GM23338 (cell line): ENCODE measurements around the gene KCNC4. TPM values are rescaled to one million over a fixed set of nuclear protein-coding genes. Genes with fewer than 3 reads are reported as not detected.

Source experiments
- ATAC-seq: fragments of 200-7000 bp; cut with Tn5 transposase; 3 replicates; pipeline ENCODE4 v1.9.1; 2020
- DNase-seq: peaks from one replicate; pipeline ENCODE4 v3.0.0-alpha.2; 2015; ENCODE audit warnings: low spot score
- H2AFZ ChIP-seq: fragments of 200-600 bp; sonication (generic); 2 replicates; pipeline ENCODE4 v1.8.0; 2016; ENCODE audit warnings: antibody characterized with exemption, mild to moderate bottlenecking, moderate library complexity
- H3F3A ChIP-seq: fragments of 200-600 bp; sonication (generic); replicated peaks from 2 replicates; pipeline ENCODE4 v1.8.0; 2017; ENCODE audit warnings: antibody characterized with exemption, mixed run types, low read depth
- H3K27ac ChIP-seq: fragments of 200-600 bp; sonication (generic); 2 replicates; pipeline ENCODE4 v1.6.1; 2016; ENCODE audit warnings: low read depth
- H3K27me3 ChIP-seq: fragments of 200-600 bp; sonication (generic); 2 replicates; pipeline ENCODE4 v1.8.0; 2016; ENCODE audit warnings: mild to moderate bottlenecking, mixed run types, moderate library complexity; ENCODE audit not compliant: insufficient read depth
- H3K36me3 ChIP-seq: fragments of 200-600 bp; sonication (generic); 2 replicates; pipeline ENCODE4 v1.8.0; 2016; ENCODE audit warnings: mild to moderate bottlenecking; ENCODE audit not compliant: insufficient read depth
- H3K4me1 ChIP-seq: fragments of 200-600 bp; sonication (generic); 2 replicates; pipeline ENCODE4 v1.8.0; 2016; ENCODE audit warnings: mild to moderate bottlenecking, moderate library complexity; ENCODE audit not compliant: insufficient read depth
- H3K4me2 ChIP-seq: fragments of 200-600 bp; sonication (generic); 2 replicates; pipeline ENCODE4 v1.7.1; 2017; ENCODE audit warnings: mixed run types
- H3K4me3 ChIP-seq: fragments of 200-600 bp; sonication (generic); 2 replicates; pipeline ENCODE4 v1.6.1; 2016; ENCODE audit warnings: mixed run types
- H3K79me2 ChIP-seq: fragments of 200-600 bp; sonication (generic); replicated peaks from 2 replicates; pipeline ENCODE4 v1.8.0; 2017; ENCODE audit warnings: mild to moderate bottlenecking; ENCODE audit not compliant: insufficient read depth
- H3K9me2 ChIP-seq: fragments of 200-600 bp; sonication (generic); 2 replicates; pipeline ENCODE4 v1.8.0; 2017; ENCODE audit not compliant: insufficient read depth
- H4K20me1 ChIP-seq: fragments of 200-600 bp; sonication (generic); replicated peaks from 2 replicates; pipeline ENCODE4 v1.8.0; 2017; ENCODE audit warnings: mild to moderate bottlenecking; ENCODE audit not compliant: insufficient read depth
- H3K27ac Mint-ChIP-seq: 2 replicates; pipeline ENCODE4 v1.8.0; 2020; ENCODE audit warnings: inconsistent platforms, mild to moderate bottlenecking, moderate library complexity, mixed read lengths
- H3K27me3 Mint-ChIP-seq: 3 replicates; pipeline ENCODE4 v1.8.0; 2022; ENCODE audit warnings: low read depth, mild to moderate bottlenecking, moderate library complexity, mixed read lengths, inconsistent platforms; ENCODE audit not compliant: insufficient read depth, poor library complexity
- H3K36me3 Mint-ChIP-seq: 3 replicates; pipeline ENCODE4 v1.8.0; 2021; ENCODE audit warnings: low read depth, mild to moderate bottlenecking, inconsistent platforms, moderate library complexity, mixed read lengths
- H3K4me1 Mint-ChIP-seq: 3 replicates; pipeline ENCODE4 v1.8.0; 2020; ENCODE audit warnings: mild to moderate bottlenecking, inconsistent platforms, mixed read lengths
- H3K4me3 Mint-ChIP-seq: 3 replicates; pipeline ENCODE4 v1.8.0; 2021; ENCODE audit warnings: moderate library complexity, mild to moderate bottlenecking, inconsistent platforms, mixed read lengths
- H3K9me3 Mint-ChIP-seq: 3 replicates; pipeline ENCODE4 v1.8.0; 2020; ENCODE audit warnings: moderate library complexity, mild to moderate bottlenecking, inconsistent platforms, mixed read lengths
- CREB1 ChIP-seq: fragments of 250-450 bp; sonication (Bioruptor Pico); IDR thresholded peaks from 2 replicates; pipeline ENCODE4 v1.5.0; 2020; ENCODE audit warnings: low read depth, mild to moderate bottlenecking, moderate library complexity
- EZH2 ChIP-seq: fragments of 200-600 bp; sonication (generic); IDR thresholded peaks from one replicate; pipeline ENCODE4 v1.8.0; 2017; ENCODE audit warnings: antibody characterized with exemption, mild to moderate bottlenecking, low read depth; ENCODE audit not compliant: unreplicated experiment
- EZH2phosphoT487 ChIP-seq: fragments of 200-600 bp; sonication (generic); IDR thresholded peaks from one replicate; pipeline ENCODE4 v1.8.1; 2018; ENCODE audit warnings: antibody characterized with exemption; ENCODE audit not compliant: unreplicated experiment
- JUNB ChIP-seq: IDR thresholded peaks from one replicate; pipeline ENCODE4 v1.6.1; 2016; ENCODE audit warnings: antibody characterized with exemption; ENCODE audit not compliant: unreplicated experiment
- NANOG ChIP-seq: IDR thresholded peaks from 2 replicates; pipeline ENCODE4 v1.6.1; 2016; ENCODE audit warnings: antibody characterized with exemption, borderline replicate concordance
- POLR2AphosphoS5 ChIP-seq: IDR thresholded peaks from 2 replicates; pipeline ENCODE4 v1.6.1; 2016; ENCODE audit warnings: antibody characterized with exemption, low read depth
- REST ChIP-seq: IDR thresholded peaks from one replicate; pipeline ENCODE4 v1.6.1; 2018; ENCODE audit warnings: antibody characterized with exemption; ENCODE audit not compliant: unreplicated experiment
- STAT1 ChIP-seq: IDR thresholded peaks from one replicate; pipeline ENCODE4 v1.6.1; 2016; ENCODE audit warnings: antibody characterized with exemption; ENCODE audit not compliant: unreplicated experiment
- ZNF114 ChIP-seq: fragments of 250-450 bp; sonication (Bioruptor Pico); IDR thresholded peaks from 2 replicates; pipeline ENCODE4 v1.5.0; 2020; ENCODE audit warnings: mild to moderate bottlenecking, moderate library complexity
- ZNF331 ChIP-seq: fragments of 250-450 bp; sonication (Bioruptor Pico); IDR thresholded peaks from 2 replicates; pipeline ENCODE4 v1.5.0; 2020; ENCODE audit warnings: low read depth, mild to moderate bottlenecking, moderate library complexity
- polyA plus RNA-seq: library from polyadenylated mRNA; unstranded; fragments of >200 nt; fragmentation: Nextera tagmentation; extraction: Ambion mirVana; gene quantifications from 2 replicates; pipeline ENCODE4 v1.2.1, GENCODE V29; 2016
- total RNA-seq: library from RNA; depleted of rRNA; stranded (reverse); fragments of >200 nt; shearing (Covaris generic); gene quantifications from 2 replicates; pipeline ENCODE4 v1.2.3, GENCODE V29; 2014
- TF ChIP-seq, protein P1 (sequence below): fragments of 250-450 bp; sonication (Bioruptor Pico); IDR thresholded peaks from 2 replicates; pipeline ENCODE4 v1.5.0; 2020; ENCODE audit warnings: mild to moderate bottlenecking, moderate library complexity
- TF ChIP-seq, protein P2 (sequence below), 2 experiments: fragments of 200-600 bp in 1 of 2; sonication (generic) in 1 of 2; conservative IDR thresholded peaks; 2 replicates each; pipeline versions ENCODE4 v1.5.1 to v1.6.1; 2016 to 2017; ENCODE audit warnings: antibody characterized with exemption in 2 of 2, low read depth in 2 of 2, mild to moderate bottlenecking in 2 of 2, moderate library complexity in 1 of 2
- TF ChIP-seq, protein P3 (sequence below): IDR thresholded peaks from 2 replicates; pipeline ENCODE4 v1.6.1; 2016; ENCODE audit warnings: antibody characterized with exemption

KCNC4 gene
- total and polyA plus RNA-seq, 2 experiments from 2014 or later, result 3.5 to 10.7 TPM

DNA sequence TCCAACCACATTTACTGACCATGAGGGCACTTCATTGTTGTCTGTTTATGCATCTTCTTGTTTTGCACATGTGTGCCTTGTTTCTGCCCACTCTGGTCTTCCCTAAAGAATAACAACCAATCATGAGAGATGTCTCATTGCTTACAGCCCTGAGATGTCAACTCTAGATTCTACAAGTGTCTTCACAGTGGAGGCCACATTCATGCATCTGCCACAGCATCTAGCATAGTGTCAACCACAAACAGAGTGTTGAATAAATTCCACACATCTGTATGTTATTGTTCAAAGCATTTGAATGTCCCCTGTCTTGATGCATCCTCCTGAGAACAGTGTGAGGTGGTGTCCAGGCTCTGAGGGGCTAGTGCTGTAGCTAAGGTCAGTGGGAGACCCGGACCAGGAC lies 43.1 kb downstream of the KCNC4 start:
- Mint-ChIP-seq H3K36me3 (no peaks in the 10 kb centered on the region), H3K4me3 (no peak overlapping the region), H3K4me1 (peaks cover 8% of the 10 kb centered on the region; the same call in 2 of the 3 replicates), H3K27me3 (peaks cover 13% of the 10 kb centered on the region), H3K9me3 (no peaks in the 10 kb centered on the region), H3K27ac (no peak overlapping the region)
- Histone ChIP-seq H3K4me1 (no peaks in the 10 kb centered on the region; the same call in 1 of the 2 replicates), H2AFZ (no peak overlapping the region), H3F3A (no peaks in the 10 kb centered on the region), H3K27ac (no peak overlapping the region), H3K36me3 (no peaks in the 10 kb centered on the region), H3K4me3 (no peak overlapping the region), H3K27me3 (no peaks in the 10 kb centered on the region), H3K79me2 (no peaks in the 10 kb centered on the region), H3K4me2 (no peak overlapping the region), H3K9me2 (peaks cover 8% of the 10 kb centered on the region; the same call in 1 of the 2 replicates), H4K20me1 (no peaks in the 10 kb centered on the region)
- TF ChIP-seq REST, result no peak
- TF ChIP-seq JUNB, result no peak
- no peak for TF ChIP-seq EZH2
- no peak for TF ChIP-seq ZNF331 (CRISPR knock-in tag)
- TF ChIP-seq ZNF114 (CRISPR knock-in tag), result no peak
- TF ChIP-seq, protein P1, sequence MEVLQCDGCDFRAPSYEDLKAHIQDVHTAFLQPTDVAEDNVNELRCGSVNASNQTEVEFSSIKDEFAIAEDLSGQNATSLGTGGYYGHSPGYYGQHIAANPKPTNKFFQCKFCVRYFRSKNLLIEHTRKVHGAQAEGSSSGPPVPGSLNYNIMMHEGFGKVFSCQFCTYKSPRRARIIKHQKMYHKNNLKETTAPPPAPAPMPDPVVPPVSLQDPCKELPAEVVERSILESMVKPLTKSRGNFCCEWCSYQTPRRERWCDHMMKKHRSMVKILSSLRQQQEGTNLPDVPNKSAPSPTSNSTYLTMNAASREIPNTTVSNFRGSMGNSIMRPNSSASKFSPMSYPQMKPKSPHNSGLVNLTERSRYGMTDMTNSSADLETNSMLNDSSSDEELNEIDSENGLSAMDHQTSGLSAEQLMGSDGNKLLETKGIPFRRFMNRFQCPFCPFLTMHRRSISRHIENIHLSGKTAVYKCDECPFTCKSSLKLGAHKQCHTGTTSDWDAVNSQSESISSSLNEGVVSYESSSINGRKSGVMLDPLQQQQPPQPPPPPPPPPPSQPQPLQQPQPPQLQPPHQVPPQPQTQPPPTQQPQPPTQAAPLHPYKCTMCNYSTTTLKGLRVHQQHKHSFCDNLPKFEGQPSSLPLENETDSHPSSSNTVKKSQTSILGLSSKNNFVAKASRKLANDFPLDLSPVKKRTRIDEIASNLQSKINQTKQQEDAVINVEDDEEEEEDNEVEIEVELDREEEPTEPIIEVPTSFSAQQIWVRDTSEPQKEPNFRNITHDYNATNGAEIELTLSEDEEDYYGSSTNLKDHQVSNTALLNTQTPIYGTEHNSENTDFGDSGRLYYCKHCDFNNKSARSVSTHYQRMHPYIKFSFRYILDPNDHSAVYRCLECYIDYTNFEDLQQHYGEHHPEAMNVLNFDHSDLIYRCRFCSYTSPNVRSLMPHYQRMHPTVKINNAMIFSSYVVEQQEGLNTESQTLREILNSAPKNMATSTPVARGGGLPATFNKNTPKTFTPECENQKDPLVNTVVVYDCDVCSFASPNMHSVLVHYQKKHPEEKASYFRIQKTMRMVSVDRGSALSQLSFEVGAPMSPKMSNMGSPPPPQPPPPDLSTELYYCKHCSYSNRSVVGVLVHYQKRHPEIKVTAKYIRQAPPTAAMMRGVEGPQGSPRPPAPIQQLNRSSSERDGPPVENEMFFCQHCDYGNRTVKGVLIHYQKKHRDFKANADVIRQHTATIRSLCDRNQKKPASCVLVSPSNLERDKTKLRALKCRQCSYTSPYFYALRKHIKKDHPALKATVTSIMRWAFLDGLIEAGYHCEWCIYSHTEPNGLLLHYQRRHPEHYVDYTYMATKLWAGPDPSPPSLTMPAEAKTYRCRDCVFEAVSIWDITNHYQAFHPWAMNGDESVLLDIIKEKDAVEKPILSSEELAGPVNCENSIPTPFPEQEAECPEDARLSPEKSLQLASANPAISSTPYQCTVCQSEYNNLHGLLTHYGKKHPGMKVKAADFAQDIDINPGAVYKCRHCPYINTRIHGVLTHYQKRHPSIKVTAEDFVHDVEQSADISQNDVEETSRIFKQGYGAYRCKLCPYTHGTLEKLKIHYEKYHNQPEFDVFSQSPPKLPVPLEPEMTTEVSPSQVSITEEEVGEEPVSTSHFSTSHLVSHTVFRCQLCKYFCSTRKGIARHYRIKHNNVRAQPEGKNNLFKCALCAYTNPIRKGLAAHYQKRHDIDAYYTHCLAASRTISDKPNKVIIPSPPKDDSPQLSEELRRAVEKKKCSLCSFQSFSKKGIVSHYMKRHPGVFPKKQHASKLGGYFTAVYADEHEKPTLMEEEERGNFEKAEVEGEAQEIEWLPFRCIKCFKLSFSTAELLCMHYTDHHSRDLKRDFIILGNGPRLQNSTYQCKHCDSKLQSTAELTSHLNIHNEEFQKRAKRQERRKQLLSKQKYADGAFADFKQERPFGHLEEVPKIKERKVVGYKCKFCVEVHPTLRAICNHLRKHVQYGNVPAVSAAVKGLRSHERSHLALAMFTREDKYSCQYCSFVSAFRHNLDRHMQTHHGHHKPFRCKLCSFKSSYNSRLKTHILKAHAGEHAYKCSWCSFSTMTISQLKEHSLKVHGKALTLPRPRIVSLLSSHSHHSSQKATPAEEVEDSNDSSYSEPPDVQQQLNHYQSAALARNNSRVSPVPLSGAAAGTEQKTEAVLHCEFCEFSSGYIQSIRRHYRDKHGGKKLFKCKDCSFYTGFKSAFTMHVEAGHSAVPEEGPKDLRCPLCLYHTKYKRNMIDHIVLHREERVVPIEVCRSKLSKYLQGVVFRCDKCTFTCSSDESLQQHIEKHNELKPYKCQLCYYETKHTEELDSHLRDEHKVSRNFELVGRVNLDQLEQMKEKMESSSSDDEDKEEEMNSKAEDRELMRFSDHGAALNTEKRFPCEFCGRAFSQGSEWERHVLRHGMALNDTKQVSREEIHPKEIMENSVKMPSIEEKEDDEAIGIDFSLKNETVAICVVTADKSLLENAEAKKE (CRISPR knock-in tag), result no peak
- TF ChIP-seq CREB1 (CRISPR knock-in tag), result no peak
- no peak for TF ChIP-seq NANOG
- TF ChIP-seq POLR2AphosphoS5, result no peak
- TF ChIP-seq EZH2phosphoT487, result no peak
- TF ChIP-seq, protein P2, sequence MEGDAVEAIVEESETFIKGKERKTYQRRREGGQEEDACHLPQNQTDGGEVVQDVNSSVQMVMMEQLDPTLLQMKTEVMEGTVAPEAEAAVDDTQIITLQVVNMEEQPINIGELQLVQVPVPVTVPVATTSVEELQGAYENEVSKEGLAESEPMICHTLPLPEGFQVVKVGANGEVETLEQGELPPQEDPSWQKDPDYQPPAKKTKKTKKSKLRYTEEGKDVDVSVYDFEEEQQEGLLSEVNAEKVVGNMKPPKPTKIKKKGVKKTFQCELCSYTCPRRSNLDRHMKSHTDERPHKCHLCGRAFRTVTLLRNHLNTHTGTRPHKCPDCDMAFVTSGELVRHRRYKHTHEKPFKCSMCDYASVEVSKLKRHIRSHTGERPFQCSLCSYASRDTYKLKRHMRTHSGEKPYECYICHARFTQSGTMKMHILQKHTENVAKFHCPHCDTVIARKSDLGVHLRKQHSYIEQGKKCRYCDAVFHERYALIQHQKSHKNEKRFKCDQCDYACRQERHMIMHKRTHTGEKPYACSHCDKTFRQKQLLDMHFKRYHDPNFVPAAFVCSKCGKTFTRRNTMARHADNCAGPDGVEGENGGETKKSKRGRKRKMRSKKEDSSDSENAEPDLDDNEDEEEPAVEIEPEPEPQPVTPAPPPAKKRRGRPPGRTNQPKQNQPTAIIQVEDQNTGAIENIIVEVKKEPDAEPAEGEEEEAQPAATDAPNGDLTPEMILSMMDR (conservative IDR thresholded peaks at IDR 0.05; ENCODE audit: low read depth in 2 of 2), result no peak
- TF ChIP-seq, protein P3, sequence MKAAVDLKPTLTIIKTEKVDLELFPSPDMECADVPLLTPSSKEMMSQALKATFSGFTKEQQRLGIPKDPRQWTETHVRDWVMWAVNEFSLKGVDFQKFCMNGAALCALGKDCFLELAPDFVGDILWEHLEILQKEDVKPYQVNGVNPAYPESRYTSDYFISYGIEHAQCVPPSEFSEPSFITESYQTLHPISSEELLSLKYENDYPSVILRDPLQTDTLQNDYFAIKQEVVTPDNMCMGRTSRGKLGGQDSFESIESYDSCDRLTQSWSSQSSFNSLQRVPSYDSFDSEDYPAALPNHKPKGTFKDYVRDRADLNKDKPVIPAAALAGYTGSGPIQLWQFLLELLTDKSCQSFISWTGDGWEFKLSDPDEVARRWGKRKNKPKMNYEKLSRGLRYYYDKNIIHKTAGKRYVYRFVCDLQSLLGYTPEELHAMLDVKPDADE, result no peak
- TF ChIP-seq STAT1, result no peak
- no peak for ATAC-seq
- DNase-seq, result no peak
